ENCODE data around the gene ZNF622. TPM values are rescaled to one million over a fixed set of nuclear protein-coding genes. Genes with fewer than 3 reads are reported as not detected.

ZNF622 gene
- total RNA-seq, 4 donors from 2014 or later: 12.6 to 32.2 (median 14.8) TPM

GRCh38 chr5:16417398-16418074 lies 48.1 kb downstream of the ZNF622 start:
- H3K9me3 ChIP-seq: no peaks in the 10 kb centered on the region
- no peak for TF ChIP-seq POLR2A (IDR thresholded peaks at IDR 0.05)
- TF ChIP-seq CTCF (IDR thresholded peaks at IDR 0.05): no peak
- H3K4me3 ChIP-seq: no peak overlapping the region
- no peak overlapping the region for H3K27ac ChIP-seq
- intact Hi-C loops (cut with DNase I; ENCODE audit: low total_unique reads): no loop called here
- no peaks in the 10 kb centered on the region for H3K36me3 ChIP-seq
- no peaks in the 10 kb centered on the region for H3K4me1 ChIP-seq
- no peak for DNase-seq
- no peaks in the 10 kb centered on the region for H3K27me3 ChIP-seq

GRCh38 chr5:16414861-16415260 lies 50.7 kb downstream of the ZNF622 start:
- Histone ChIP-seq H3K4me3 (no peak overlapping the region), H3K36me3 (no peaks in the 10 kb centered on the region), H3K4me1 (no peaks in the 10 kb centered on the region), H3K27me3 (no peaks in the 10 kb centered on the region), H3K27ac (no peak overlapping the region), H3K9me3 (no peaks in the 10 kb centered on the region)
- TF ChIP-seq POLR2A (IDR thresholded peaks at IDR 0.05) (no peak), CTCF (IDR thresholded peaks at IDR 0.05) (no peak)
- DNase-seq: no peak
- intact Hi-C loops (cut with DNase I; ENCODE audit: low total_unique reads): no loop called here

- no peak overlapping the region for H3K4me3 ChIP-seq
- H3K27me3 ChIP-seq: no peaks in the 10 kb centered on the region
- no peaks in the 10 kb centered on the region for H3K9me3 ChIP-seq
- H3K4me1 ChIP-seq: no peaks in the 10 kb centered on the region
- TF ChIP-seq POLR2A (IDR thresholded peaks at IDR 0.05): no peak
- intact Hi-C loops (cut with DNase I; ENCODE audit: low total_unique reads): no loop called here
- H3K36me3 ChIP-seq: no peaks in the 10 kb centered on the region
- DNase-seq: no peak
- no peak overlapping the region for H3K27ac ChIP-seq
Measured at GRCh38 chr5:16413166-16413860, 52.3 kb downstream of the ZNF622 start.

- intact Hi-C loops (cut with DNase I; ENCODE audit: low total_unique reads): no loop called here
- Histone ChIP-seq H3K4me3 (no peak overlapping the region), H3K27ac (no peak overlapping the region), H3K27me3 (no peaks in the 10 kb centered on the region), H3K36me3 (no peaks in the 10 kb centered on the region), H3K4me1 (no peaks in the 10 kb centered on the region), H3K9me3 (no peaks in the 10 kb centered on the region)
- DNase-seq: no peak
- TF ChIP-seq POLR2A (IDR thresholded peaks at IDR 0.05) (no peak), CTCF (IDR thresholded peaks at IDR 0.05) (no peak)
Measured at GRCh38 chr5:16412556-16412955, 53.0 kb downstream of the ZNF622 start.

GRCh38 chr5:16411741-16412455 lies 53.7 kb downstream of the ZNF622 start:
- Histone ChIP-seq H3K27me3 (no peaks in the 10 kb centered on the region), H3K27ac (no peak overlapping the region), H3K4me1 (no peaks in the 10 kb centered on the region), H3K4me3 (no peak overlapping the region), H3K36me3 (no peaks in the 10 kb centered on the region), H3K9me3 (no peaks in the 10 kb centered on the region)
- DNase-seq: no peak
- intact Hi-C loops (cut with DNase I; ENCODE audit: low total_unique reads): no loop called here
- no peak for TF ChIP-seq POLR2A (IDR thresholded peaks at IDR 0.05)
- no peak for TF ChIP-seq CTCF (IDR thresholded peaks at IDR 0.05)
